BLaER1 (cell line): ENCODE results near the gene FSIP1.

Experiments
- H3K27ac ChIP-seq: shearing (Covaris generic); formaldehyde crosslinking; 2 replicates; pipeline ENCODE4 v1.8.1; 2022
- H3K27me3 ChIP-seq: shearing (Covaris generic); formaldehyde crosslinking; 2 replicates; pipeline ENCODE4 v1.8.1; 2022
- H3K36me3 ChIP-seq: shearing (Covaris generic); formaldehyde crosslinking; 2 replicates; pipeline ENCODE4 v1.8.1; 2022
- H3K4me1 ChIP-seq: shearing (Covaris generic); formaldehyde crosslinking; 2 replicates; pipeline ENCODE4 v1.8.1; 2022
- H3K4me2 ChIP-seq: shearing (Covaris generic); formaldehyde crosslinking; 2 replicates; pipeline ENCODE4 v1.8.1; 2022
- H3K4me3 ChIP-seq: shearing (Covaris generic); formaldehyde crosslinking; 2 replicates; pipeline ENCODE4 v1.8.1; 2022
- H3K9ac ChIP-seq: shearing (Covaris generic); formaldehyde crosslinking; 2 replicates; pipeline ENCODE4 v1.8.1; 2022
- H3K9me3 ChIP-seq: shearing (Covaris generic); formaldehyde crosslinking; 2 replicates; pipeline ENCODE4 v1.8.1; 2022
- H4K20me1 ChIP-seq: shearing (Covaris generic); formaldehyde crosslinking; 2 replicates; pipeline ENCODE4 v1.8.1; 2022
- Cebpa-rat ChIP-seq: shearing (Covaris generic); IDR thresholded peaks from 2 replicates; pipeline ENCODE4 v1.8.1; 2022

The FSIP1 gene

DNA sequence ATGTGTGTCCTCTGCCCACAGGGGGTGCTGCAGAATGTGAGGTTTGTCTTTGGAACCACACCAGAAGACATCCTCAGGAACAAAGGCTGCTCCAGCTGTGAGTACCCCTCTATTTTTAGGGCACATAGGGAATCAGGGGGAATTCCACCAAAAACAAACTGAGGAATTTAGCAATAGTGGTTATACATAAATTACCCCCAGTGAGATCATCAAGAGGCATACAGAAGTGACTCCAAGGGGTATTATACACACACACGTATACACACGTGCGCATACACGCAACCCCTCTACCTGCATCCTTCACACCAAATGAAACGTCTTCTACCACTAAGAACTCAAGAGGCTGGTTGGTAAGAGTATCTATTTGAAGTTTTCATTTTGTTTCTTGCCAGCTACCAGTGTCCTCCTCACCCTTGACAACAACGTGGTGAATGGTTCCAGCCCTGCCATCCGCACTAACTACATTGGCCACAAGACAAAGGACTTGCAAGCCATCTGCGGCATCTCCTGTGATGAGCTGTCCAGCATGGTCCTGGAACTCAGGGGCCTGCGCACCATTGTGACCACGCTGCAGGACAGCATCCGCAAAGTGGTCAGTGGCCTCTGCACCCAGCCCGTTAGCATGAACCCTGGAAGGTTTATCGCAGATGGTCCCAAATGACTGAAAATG, 198.9 kb downstream of the FSIP1 start:
- Histone ChIP-seq H3K4me1 (peaks cover 8% of the 10 kb centered on the region; the same call in 1 of the 2 replicates), H3K27me3 (peaks cover 37% of the 10 kb centered on the region), H3K36me3 (no peaks in the 10 kb centered on the region), H3K27ac (no peak overlapping the region), H3K9me3 (no peaks in the 10 kb centered on the region), H3K9ac (no peak overlapping the region), H3K4me3 (no peak overlapping the region), H4K20me1 (peaks cover 9% of the 10 kb centered on the region; the same call in 1 of the 2 replicates), H3K4me2 (no peak overlapping the region)
- TF ChIP-seq Cebpa-rat, result no peak

DNA sequence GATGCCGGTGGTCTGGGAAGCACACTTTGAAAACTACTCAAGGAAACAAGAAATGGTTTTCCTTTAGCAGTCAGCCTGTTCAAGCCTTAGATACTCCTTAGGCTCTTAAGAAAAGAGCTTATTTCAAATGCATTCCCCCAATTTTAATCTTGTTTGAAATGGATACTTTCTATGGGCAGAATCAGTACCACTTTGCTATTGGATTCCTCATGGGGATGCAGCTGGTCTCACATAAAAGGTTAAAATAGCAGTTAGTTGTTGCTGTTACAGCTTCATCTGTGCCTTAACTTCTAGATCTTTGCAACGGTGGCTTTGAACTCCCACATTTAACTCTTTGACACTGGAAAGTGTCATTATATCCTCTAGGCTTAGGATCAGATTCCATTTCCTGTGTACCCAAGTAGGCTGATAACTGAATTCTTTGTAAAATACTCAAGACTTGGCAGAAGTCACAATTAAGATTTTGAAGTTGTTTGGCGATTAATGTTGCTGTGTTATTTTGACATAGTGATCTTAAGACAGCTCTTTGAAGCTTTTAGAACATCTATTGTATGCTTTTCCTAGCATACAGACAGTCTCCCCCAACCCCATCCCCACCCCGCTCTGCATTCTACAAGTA, 199.6 kb downstream of the FSIP1 start:
- TF ChIP-seq Cebpa-rat, result no peak
- H3K36me3 ChIP-seq, result no peaks in the 10 kb centered on the region
- H3K4me1 ChIP-seq, result peaks cover 8% of the 10 kb centered on the region; the same call in 1 of the 2 replicates
- H3K27me3 ChIP-seq, result peaks cover 37% of the 10 kb centered on the region
- no peak overlapping the region for H3K4me3 ChIP-seq
- H3K9ac ChIP-seq, result no peak overlapping the region
- no peaks in the 10 kb centered on the region for H3K9me3 ChIP-seq
- no peak overlapping the region for H3K27ac ChIP-seq
- H4K20me1 ChIP-seq, result peaks cover 9% of the 10 kb centered on the region; the same call in 1 of the 2 replicates
- no peak overlapping the region for H3K4me2 ChIP-seq

DNA sequence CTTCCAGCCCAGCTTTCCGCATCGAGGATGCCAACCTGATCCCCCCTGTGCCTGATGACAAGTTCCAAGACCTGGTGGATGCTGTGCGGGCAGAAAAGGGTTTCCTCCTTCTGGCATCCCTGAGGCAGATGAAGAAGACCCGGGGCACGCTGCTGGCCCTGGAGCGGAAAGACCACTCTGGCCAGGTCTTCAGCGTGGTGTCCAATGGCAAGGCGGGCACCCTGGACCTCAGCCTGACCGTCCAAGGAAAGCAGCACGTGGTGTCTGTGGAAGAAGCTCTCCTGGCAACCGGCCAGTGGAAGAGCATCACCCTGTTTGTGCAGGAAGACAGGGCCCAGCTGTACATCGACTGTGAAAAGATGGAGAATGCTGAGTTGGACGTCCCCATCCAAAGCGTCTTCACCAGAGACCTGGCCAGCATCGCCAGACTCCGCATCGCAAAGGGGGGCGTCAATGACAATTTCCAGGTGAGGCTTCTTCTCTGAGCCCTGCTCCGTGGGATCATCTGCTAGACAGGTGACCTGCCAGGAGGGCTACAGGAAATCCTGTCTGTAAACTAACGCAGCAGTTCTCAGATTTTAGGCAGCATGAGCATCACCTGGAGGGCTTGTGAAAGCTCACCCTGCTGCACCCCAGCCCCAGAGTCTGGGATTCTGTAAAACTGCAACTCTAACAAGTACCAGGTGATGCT, 200.2 kb downstream of the FSIP1 start:
- Histone ChIP-seq H3K4me2 (no peak overlapping the region), H3K36me3 (no peaks in the 10 kb centered on the region), H4K20me1 (peaks cover 9% of the 10 kb centered on the region; the same call in 1 of the 2 replicates), H3K4me1 (peaks cover 8% of the 10 kb centered on the region; the same call in 1 of the 2 replicates), H3K9ac (no peak overlapping the region), H3K9me3 (no peaks in the 10 kb centered on the region), H3K27me3 (peaks cover 37% of the 10 kb centered on the region), H3K4me3 (no peak overlapping the region), H3K27ac (no peak overlapping the region)
- no peak for TF ChIP-seq Cebpa-rat

DNA sequence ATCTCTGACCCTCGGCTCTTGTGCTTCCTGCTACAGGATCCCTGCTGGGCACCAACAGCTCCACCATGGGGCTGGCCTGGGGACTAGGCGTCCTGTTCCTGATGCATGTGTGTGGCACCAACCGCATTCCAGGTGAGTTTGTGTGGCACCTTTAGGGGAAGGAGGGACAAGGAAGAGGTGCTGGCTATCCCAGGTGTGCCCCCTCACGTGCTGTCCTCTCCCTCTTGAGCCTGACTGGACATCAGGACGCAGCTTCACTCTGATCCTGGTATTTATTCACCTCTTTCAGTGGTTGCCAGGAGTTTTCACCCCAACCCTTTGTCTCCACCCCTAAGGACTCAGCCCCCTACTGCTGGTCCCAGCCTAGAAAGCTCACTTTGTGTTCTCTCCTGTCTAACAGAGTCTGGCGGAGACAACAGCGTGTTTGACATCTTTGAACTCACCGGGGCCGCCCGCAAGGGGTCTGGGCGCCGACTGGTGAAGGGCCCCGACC, 200.8 kb downstream of the FSIP1 start:
- Histone ChIP-seq H3K9me3 (no peaks in the 10 kb centered on the region), H3K27ac (no peak overlapping the region), H3K9ac (no peak overlapping the region), H3K36me3 (no peaks in the 10 kb centered on the region), H3K27me3 (peaks cover 37% of the 10 kb centered on the region), H3K4me1 (peaks cover 8% of the 10 kb centered on the region; the same call in 1 of the 2 replicates), H3K4me3 (no peak overlapping the region), H4K20me1 (peaks cover 9% of the 10 kb centered on the region; the same call in 1 of the 2 replicates), H3K4me2 (no peak overlapping the region)
- no peak for TF ChIP-seq Cebpa-rat

DNA sequence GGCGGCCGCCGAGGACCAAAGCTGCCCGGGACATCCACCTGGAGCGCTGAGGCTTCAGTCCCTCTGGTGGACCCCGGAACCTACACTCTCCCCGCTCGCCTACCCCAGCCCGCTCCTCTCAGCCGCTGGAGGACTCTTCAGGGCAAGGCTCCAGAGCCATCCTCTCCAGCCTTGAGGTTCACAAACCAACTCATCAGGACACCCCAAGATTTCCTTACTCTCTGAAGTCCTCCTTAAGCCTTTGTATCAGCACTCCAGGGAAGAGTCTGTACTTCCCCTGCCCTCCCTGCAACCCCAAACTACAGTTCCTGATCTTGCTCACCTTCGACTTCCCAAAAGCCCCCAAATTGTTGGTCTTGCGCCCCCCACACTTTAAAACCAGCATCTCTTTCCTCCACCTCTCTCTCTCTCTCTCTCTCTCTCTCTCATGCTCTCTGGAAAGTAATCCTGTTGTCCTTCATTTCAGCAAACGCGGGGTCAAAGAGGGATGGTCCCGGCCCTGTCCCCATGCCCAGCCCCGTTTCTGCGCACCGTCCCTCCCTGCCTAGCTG, 201.3 kb downstream of the FSIP1 start:
- peaks cover 9% of the 10 kb centered on the region; the same call in 1 of the 2 replicates for H4K20me1 ChIP-seq
- no peak overlapping the region for H3K9ac ChIP-seq
- H3K4me2 ChIP-seq, result peak overlapping the region; percentile 84
- H3K9me3 ChIP-seq, result no peaks in the 10 kb centered on the region
- H3K27me3 ChIP-seq, result peaks cover 37% of the 10 kb centered on the region
- peaks cover 8% of the 10 kb centered on the region; the same call in 1 of the 2 replicates for H3K4me1 ChIP-seq
- H3K36me3 ChIP-seq, result no peaks in the 10 kb centered on the region
- no peak overlapping the region for H3K27ac ChIP-seq
- TF ChIP-seq Cebpa-rat, result no peak
- peak overlapping the region; percentile 63 for H3K4me3 ChIP-seq

DNA sequence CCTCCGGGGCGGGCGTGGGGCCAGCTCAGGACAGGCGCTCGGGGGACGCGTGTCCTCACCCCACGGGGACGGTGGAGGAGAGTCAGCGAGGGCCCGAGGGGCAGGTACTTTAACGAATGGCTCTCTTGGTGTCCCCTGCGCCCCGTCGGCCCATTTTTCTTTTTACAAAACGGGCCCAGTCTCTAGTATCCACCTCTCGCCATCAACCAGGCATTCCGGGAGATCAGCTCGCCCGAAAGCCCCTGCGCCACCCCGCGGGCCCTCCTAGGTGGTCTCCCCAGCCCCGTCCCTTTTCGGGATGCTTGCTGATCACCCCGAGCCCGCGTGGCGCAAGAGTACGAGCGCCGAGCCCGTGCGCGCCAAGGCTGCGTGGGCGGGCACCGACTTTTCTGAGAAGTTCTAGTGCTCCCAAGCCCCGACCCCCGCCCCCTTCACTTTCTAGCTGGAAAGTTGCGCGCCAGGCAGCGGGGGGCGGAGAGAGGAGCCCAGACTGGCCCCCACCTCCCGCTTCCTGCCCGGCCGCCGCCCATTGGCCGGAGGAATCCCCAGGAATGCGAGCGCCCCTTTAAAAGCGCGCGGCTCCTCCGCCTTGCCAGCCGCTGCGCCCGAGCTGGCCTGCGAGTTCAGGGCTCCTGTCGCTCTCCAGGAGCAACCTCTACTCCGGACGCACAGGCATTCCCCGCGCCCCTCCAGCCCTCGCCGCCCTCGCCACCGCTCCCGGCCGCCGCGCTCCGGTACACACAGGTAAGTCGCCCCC, 202.0 kb downstream of the FSIP1 start, which contains the start of gene THBS1:
TSS of gene THBS1 (plus strand) at position 595 of the 757 bp plus-strand sequence. CDS start 779 bp downstream, outside the sequence.
- no peak for TF ChIP-seq Cebpa-rat
- Histone ChIP-seq H3K9ac (no peak within 1 kb of the TSS), H4K20me1 (peaks cover 9% of the 10 kb centered on the region; the same call in 1 of the 2 replicates), H3K4me2 (peak within 1 kb of the TSS; percentile 84), H3K9me3 (no peaks in the 10 kb centered on the region), H3K4me3 (peak within 1 kb of the TSS; percentile 63), H3K4me1 (peaks cover 8% of the 10 kb centered on the region; the same call in 1 of the 2 replicates), H3K36me3 (no peaks in the 10 kb centered on the region), H3K27me3 (peaks cover 37% of the 10 kb centered on the region), H3K27ac (no peak within 1 kb of the TSS)

DNA sequence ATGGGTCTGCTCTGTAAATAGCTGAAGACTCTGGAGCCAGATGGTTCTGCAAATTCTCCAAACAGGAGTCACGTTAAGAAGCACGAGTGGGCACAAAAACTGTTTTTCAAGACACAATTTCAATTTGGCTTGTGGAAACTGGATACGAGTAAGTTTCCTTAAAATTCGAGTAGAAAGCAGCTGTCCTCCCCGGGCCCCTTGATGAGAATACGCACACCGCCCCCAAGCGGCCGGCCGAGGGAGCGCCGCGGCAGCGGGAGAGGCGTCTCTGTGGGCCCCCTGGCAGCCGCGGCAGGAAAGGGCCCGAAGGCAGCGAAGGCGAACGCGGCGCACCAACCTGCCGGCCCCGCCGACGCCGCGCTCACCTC, 202.5 kb downstream of the FSIP1 start:
- TF ChIP-seq Cebpa-rat, result no peak
- Histone ChIP-seq H3K27ac (no peak overlapping the region), H3K9ac (no peak overlapping the region), H4K20me1 (peaks cover 9% of the 10 kb centered on the region; the same call in 1 of the 2 replicates), H3K9me3 (no peaks in the 10 kb centered on the region), H3K36me3 (no peaks in the 10 kb centered on the region), H3K4me2 (peak overlapping the region; percentile 84), H3K27me3 (peaks cover 37% of the 10 kb centered on the region), H3K4me3 (peak overlapping the region; percentile 63), H3K4me1 (peaks cover 8% of the 10 kb centered on the region; the same call in 1 of the 2 replicates)

DNA sequence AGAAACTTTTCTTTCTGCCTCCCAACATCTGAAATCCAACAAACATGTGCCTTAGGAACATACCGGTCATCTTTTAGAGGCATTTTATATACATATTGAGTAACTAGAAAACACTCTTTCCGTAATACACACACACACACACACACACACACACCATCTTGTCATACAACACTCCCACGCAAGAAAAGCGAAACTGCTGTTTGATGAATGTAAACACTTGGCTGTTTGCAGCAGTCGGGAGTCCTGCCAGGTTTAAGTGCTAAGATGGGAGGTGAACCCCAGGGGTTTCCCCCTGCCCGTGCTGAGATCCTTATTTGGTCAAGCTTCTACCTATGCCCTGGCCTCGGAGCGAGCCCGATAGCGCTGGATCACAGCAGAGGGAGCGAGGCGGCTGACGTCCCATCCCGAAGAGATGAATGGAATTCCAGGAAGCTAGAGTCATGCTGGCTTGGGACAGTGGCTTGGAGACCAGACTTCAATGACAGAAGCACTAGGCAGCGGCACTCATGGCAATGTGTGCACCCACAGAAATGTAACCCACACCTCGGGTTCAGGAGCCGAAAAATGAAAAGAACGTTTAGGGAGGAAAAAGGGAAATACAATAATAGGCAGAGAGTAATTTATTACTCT, 203.0 kb downstream of the FSIP1 start:
- Histone ChIP-seq H3K4me3 (no peak overlapping the region), H3K27me3 (peaks cover 37% of the 10 kb centered on the region), H3K9ac (no peak overlapping the region)

More for the DNA sequence above, 203.0 kb downstream of the FSIP1 start:
- Histone ChIP-seq H3K27ac (no peak overlapping the region), H3K4me2 (peak overlapping the region; percentile 84), H3K4me1 (peaks cover 8% of the 10 kb centered on the region; the same call in 1 of the 2 replicates), H4K20me1 (peaks cover 9% of the 10 kb centered on the region; the same call in 1 of the 2 replicates), H3K9me3 (no peaks in the 10 kb centered on the region), H3K36me3 (no peaks in the 10 kb centered on the region)
- TF ChIP-seq Cebpa-rat, result no peak
